ENCODE data around the gene PGK1. TPM values are rescaled to one million over a fixed set of nuclear protein-coding genes. Genes with fewer than 3 reads are reported as not detected.

PGK1 gene
- total and polyA plus RNA-seq, 2 donors (not counting 3 experiments of a cell fraction or from before 2014, with no cell fraction given) = 222 to 377 TPM

DNA sequence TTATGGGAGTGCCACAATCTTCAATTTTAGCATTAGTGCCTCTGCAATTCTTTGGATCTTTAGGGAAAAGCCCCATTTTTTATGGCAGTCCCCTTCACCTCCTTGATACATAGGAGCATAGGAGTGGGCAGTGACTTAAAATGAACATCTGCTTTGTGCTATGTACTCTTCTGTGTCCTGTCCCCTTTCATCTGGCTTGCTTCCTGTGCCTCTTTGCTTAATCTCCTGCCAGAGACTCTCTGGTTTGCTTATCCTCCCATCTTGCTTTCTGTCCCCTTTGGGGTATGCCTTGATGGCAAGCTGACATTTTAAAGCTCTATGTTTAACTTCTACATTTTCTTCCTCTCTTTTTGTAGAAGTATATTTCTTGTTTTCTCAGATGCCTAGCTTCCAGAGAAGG is 12.3 kb downstream of the PGK1 start:
- H4K20me1 ChIP-seq (replicated peaks; ENCODE audit: control insufficient read depth, extremely low read depth, insufficient read depth, low read length) = no peaks in the 10 kb centered on the region
- H3K4me2 ChIP-seq (ENCODE audit: insufficient read depth, low read length) = no peak overlapping the region
- ChIA-PET CTCF (no interaction called here), POLR2A (no interaction called here)
- FAIRE-seq (peak; percentile 66), DNase-seq (ENCODE audit: low read depth, low spot score) (no peak)
- no peaks in the 10 kb centered on the region for H3K27me3 ChIP-seq (ENCODE audit: control insufficient read depth in 2 of 2, insufficient read depth in 2 of 2, low read length in 2 of 2)
- H3K4me3 ChIP-seq (replicated peaks in 1 of 3; ENCODE audit: insufficient read depth in 1 of 3, low read depth in 1 of 3, low read length in 3 of 3) = no peak overlapping the region
- BruUV-seq (replicated peaks) = no TSS peak
- no peaks in the 10 kb centered on the region for H3K9me3 ChIP-seq (replicated peaks; ENCODE audit: control insufficient read depth, insufficient read depth, low read length)
- intact Hi-C loops (cut with micrococcal nuclease) = no loop called here
- H3K79me2 ChIP-seq (ENCODE audit: control insufficient read depth, insufficient read depth, low read length) = peaks cover 77% of the 10 kb centered on the region
- H3K9ac ChIP-seq (replicated peaks; ENCODE audit: extremely low read depth, insufficient read depth, low read length) = no peak overlapping the region
- H3K27ac ChIP-seq (ENCODE audit: insufficient read depth, low read depth, low read length) = no peak overlapping the region
- no peak overlapping the region for H2AFZ ChIP-seq (ENCODE audit: low read depth, low read length)
- TF ChIP-seq GATA2 (IDR thresholded peaks at IDR 0.05; ENCODE audit: insufficient read depth, insufficient read length, low read depth, low read length) (no peak), FOS (IDR thresholded peaks at IDR 0.05; ENCODE audit: borderline replicate concordance, insufficient read depth, low read length) (no peak), MYC (IDR thresholded peaks at IDR 0.05; ENCODE audit: low read depth, low read length) (no peak), POLR2A (IDR thresholded peaks at IDR 0.05; ENCODE audit: low read depth, low read length) (no peak), JUN (IDR thresholded peaks at IDR 0.05; ENCODE audit: borderline replicate concordance, insufficient read depth, insufficient read length, low read depth) (no peak), EZH2 (IDR thresholded peaks at IDR 0.05; ENCODE audit: borderline replicate concordance, low read depth, low read length, severe bottlenecking) (no peak), POLR2AphosphoS5 (IDR thresholded peaks at IDR 0.05; ENCODE audit: insufficient read depth, low read depth, low read length) (no peak)
- TF ChIP-seq, protein P1, sequence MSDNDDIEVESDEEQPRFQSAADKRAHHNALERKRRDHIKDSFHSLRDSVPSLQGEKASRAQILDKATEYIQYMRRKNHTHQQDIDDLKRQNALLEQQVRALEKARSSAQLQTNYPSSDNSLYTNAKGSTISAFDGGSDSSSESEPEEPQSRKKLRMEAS (IDR thresholded peaks at IDR 0.05; ENCODE audit: insufficient read depth, insufficient read length) = no peak
- TF ChIP-seq, protein P2, sequence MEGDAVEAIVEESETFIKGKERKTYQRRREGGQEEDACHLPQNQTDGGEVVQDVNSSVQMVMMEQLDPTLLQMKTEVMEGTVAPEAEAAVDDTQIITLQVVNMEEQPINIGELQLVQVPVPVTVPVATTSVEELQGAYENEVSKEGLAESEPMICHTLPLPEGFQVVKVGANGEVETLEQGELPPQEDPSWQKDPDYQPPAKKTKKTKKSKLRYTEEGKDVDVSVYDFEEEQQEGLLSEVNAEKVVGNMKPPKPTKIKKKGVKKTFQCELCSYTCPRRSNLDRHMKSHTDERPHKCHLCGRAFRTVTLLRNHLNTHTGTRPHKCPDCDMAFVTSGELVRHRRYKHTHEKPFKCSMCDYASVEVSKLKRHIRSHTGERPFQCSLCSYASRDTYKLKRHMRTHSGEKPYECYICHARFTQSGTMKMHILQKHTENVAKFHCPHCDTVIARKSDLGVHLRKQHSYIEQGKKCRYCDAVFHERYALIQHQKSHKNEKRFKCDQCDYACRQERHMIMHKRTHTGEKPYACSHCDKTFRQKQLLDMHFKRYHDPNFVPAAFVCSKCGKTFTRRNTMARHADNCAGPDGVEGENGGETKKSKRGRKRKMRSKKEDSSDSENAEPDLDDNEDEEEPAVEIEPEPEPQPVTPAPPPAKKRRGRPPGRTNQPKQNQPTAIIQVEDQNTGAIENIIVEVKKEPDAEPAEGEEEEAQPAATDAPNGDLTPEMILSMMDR (IDR thresholded peaks at IDR 0.05; ENCODE audit: extremely low read depth in 1 of 2, insufficient read depth in 1 of 2, low read depth in 1 of 2, low read length in 2 of 2) = no peak
- peaks cover 11 to 17% of the 10 kb centered on the region in 2 experiments for H3K36me3 ChIP-seq (ENCODE audit: control insufficient read depth in 2 of 2, extremely low read depth in 1 of 2, insufficient read depth in 2 of 2, low read length in 2 of 2)
- H3K9me1 ChIP-seq (replicated peaks; ENCODE audit: control insufficient read depth, extremely low read depth, insufficient read depth, low read length) = no peaks in the 10 kb centered on the region
- no peaks in the 10 kb centered on the region for H3K4me1 ChIP-seq (ENCODE audit: control insufficient read depth, extremely low read depth, insufficient read depth, low read length)
- dilution Hi-C loops (cut with MboI; ENCODE audit: extremely low pct_ligation_motif_present, low sequenced_read_pairs) = no loop called here

Measured in endothelial cell of umbilical vein (primary cell).